ENCODE data around the gene SATB1. TPM values are rescaled to one million over a fixed set of nuclear protein-coding genes. Genes with fewer than 3 reads are reported as not detected.

The SATB1 gene
- total and polyA plus RNA-seq, 2 of the 4 experiments (the other 2 are of a cell fraction) = 7.5 to 10.7 TPM

DNA sequence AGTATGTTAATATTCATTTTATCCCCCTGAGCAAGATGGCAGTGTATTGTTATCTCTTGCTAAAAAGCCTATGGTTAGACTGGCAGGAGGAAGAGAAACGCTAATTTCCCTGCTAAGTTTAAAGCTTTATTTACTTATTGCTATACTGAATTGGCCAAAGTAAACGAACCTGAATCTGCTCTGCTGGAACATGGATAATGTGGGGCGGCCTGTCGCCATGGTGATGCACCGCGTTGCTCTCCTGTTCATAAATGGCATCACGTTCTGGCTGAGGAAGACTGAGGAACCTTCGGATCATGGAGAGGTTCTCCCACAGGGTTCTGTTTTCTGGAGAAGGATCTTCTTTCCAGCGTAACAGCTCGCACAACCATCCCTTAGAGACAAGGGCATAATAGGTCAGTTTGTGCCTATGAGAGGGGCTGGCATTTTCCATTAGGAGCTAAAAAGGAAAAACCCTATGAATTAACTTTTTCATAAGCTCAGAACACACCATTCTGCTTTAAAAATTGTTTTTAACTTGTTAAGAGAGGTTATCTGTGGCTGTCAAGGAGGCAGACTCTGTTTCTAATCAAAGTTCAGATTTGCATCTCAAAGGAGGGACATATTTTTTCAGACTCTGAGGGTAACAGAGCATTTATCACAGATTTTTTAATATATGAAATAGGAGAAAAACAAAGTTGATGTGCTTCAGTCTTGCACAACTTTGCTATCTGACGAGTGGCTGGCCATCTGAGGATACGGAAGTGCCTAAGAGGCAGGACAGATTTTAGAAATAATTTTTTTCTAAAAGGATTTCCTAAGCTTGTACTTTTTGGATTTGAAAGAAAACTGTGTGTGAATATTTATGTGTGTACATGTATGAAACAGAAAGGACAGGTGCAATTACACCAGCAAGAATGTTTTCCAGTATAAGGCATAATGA lies 73.1 kb downstream of the SATB1 start:
- intact Hi-C loops (cut with micrococcal nuclease) (no loop called here), in situ Hi-C loops (cut with MboI; ENCODE audit: low sequenced_read_pairs) (no loop called here), dilution Hi-C loops (cut with HindIII; ENCODE audit: low sequenced_read_pairs, unreplicated experiment) (no loop called here)
- no peak overlapping the region for H2BK120ac ChIP-seq (ENCODE audit: low read depth, low read length)
- no peaks in the 10 kb centered on the region for H3K79me1 ChIP-seq (ENCODE audit: low read depth in 1 of 2, low read length in 2 of 2)
- no peaks in the 10 kb centered on the region for H3K9me3 ChIP-seq (ENCODE audit: control insufficient read depth, insufficient read depth, low read length)
- H3K56ac ChIP-seq (ENCODE audit: extremely low read depth, insufficient read depth, low read length) = no peak overlapping the region
- H4K91ac ChIP-seq (ENCODE audit: insufficient read depth, low read depth, low read length) = no peak overlapping the region
- H2BK5ac ChIP-seq (ENCODE audit: low read depth, low read length, poor library complexity, severe bottlenecking) = no peak overlapping the region
- no peak overlapping the region for H2AK9ac ChIP-seq (replicated peaks; ENCODE audit: low read depth, low read length, poor library complexity)
- no peaks in the 10 kb centered on the region for H4K20me1 ChIP-seq (ENCODE audit: insufficient read depth, low read length)
- H3K4me3 ChIP-seq (ENCODE audit: insufficient read depth, low read depth, low read length) = no peak overlapping the region
- no peaks in the 10 kb centered on the region for H3K27me3 ChIP-seq (ENCODE audit: control insufficient read depth, insufficient read depth, low read length)
- H2BK20ac ChIP-seq (ENCODE audit: low read depth, low read length) = no peak overlapping the region
- 93% methylated on average over 3 of the region's 12 CpGs; no CpG with 5 or more reads in 1 of the 2 experiments for WGBS, 2 experiments (ENCODE audit: extremely low coverage in 2 of 2, insufficient read length in 1 of 2)
- no TSS peak for BruUV-seq (replicated peaks)
- H3K23ac ChIP-seq (ENCODE audit: low read depth, low read length) = no peak overlapping the region
- DNase-seq (no peak), ATAC-seq (ENCODE audit: low read depth) (no peak)
- no peak overlapping the region for H2AK5ac ChIP-seq (ENCODE audit: low read depth, low read length)
- H4K8ac ChIP-seq (ENCODE audit: low read depth in 2 of 2, low read length in 2 of 2) = no peak overlapping the region
- POLR2A ChIA-PET (ENCODE audit: unreplicated experiment) = no interaction called here
- TF ChIP-seq USF2 (IDR thresholded peaks at IDR 0.05; ENCODE audit: low read depth, low read length) (no peak), NFE2L2 (IDR thresholded peaks at IDR 0.05; ENCODE audit: low read depth, low read length) (no peak), MXI1 (IDR thresholded peaks at IDR 0.05; ENCODE audit: borderline replicate concordance, low read depth, low read length) (no peak), RCOR1 (IDR thresholded peaks at IDR 0.05; ENCODE audit: insufficient replicate concordance, low read length) (no peak), MAFK (IDR thresholded peaks at IDR 0.05; ENCODE audit: low read depth, low read length) (no peak), BHLHE40 (IDR thresholded peaks at IDR 0.05; ENCODE audit: low read depth, low read length) (no peak), CHD1 (IDR thresholded peaks at IDR 0.05; ENCODE audit: low read depth, low read length) (no peak), CEBPB (IDR thresholded peaks at IDR 0.05; ENCODE audit: low read depth, low read length) (no peak), POLR2A (IDR thresholded peaks at IDR 0.05; ENCODE audit: low read depth, low read length) (no peak), SMC3 (IDR thresholded peaks at IDR 0.05; ENCODE audit: low read depth, low read length) (no peak), FOS (IDR thresholded peaks at IDR 0.05; ENCODE audit: low read depth, low read length) (no peak), RFX5 (IDR thresholded peaks at IDR 0.05; ENCODE audit: low read depth, low read length) (no peak)
- TF ChIP-seq, protein P1, sequence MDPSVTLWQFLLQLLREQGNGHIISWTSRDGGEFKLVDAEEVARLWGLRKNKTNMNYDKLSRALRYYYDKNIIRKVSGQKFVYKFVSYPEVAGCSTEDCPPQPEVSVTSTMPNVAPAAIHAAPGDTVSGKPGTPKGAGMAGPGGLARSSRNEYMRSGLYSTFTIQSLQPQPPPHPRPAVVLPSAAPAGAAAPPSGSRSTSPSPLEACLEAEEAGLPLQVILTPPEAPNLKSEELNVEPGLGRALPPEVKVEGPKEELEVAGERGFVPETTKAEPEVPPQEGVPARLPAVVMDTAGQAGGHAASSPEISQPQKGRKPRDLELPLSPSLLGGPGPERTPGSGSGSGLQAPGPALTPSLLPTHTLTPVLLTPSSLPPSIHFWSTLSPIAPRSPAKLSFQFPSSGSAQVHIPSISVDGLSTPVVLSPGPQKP (IDR thresholded peaks at IDR 0.05; ENCODE audit: borderline replicate concordance, low read depth, low read length) = no peak
- TF ChIP-seq, protein P2, sequence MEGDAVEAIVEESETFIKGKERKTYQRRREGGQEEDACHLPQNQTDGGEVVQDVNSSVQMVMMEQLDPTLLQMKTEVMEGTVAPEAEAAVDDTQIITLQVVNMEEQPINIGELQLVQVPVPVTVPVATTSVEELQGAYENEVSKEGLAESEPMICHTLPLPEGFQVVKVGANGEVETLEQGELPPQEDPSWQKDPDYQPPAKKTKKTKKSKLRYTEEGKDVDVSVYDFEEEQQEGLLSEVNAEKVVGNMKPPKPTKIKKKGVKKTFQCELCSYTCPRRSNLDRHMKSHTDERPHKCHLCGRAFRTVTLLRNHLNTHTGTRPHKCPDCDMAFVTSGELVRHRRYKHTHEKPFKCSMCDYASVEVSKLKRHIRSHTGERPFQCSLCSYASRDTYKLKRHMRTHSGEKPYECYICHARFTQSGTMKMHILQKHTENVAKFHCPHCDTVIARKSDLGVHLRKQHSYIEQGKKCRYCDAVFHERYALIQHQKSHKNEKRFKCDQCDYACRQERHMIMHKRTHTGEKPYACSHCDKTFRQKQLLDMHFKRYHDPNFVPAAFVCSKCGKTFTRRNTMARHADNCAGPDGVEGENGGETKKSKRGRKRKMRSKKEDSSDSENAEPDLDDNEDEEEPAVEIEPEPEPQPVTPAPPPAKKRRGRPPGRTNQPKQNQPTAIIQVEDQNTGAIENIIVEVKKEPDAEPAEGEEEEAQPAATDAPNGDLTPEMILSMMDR (conservative IDR thresholded peaks at IDR 0.05; ENCODE audit: low read depth, low read length) = no peak
- no peak overlapping the region for H4K5ac ChIP-seq (ENCODE audit: low read depth, low read length)
- no peaks in the 10 kb centered on the region for H3K9me1 ChIP-seq (ENCODE audit: insufficient read depth, low read length)
- no peak overlapping the region for H2AFZ ChIP-seq (replicated peaks; ENCODE audit: low read length, poor library complexity)
- H3K4ac ChIP-seq (ENCODE audit: low read depth, low read length) = no peak overlapping the region
- H2BK15ac ChIP-seq (ENCODE audit: low read depth, low read length) = no peak overlapping the region
- no peaks in the 10 kb centered on the region for H3K4me1 ChIP-seq (ENCODE audit: control insufficient read depth, insufficient read depth, low read length)
- no peak overlapping the region for H3K9ac ChIP-seq (ENCODE audit: low read depth, low read length)
- H3K27ac ChIP-seq (ENCODE audit: insufficient read depth, low read length) = no peak overlapping the region
- peaks cover 4% of the 10 kb centered on the region; the same call in 1 of the 2 replicates for H3K36me3 ChIP-seq (ENCODE audit: control insufficient read depth, insufficient read depth, low read length)
- no peak overlapping the region for H3K4me2 ChIP-seq (ENCODE audit: low read depth, low read length)
- H3K18ac ChIP-seq (ENCODE audit: low read depth, low read length) = no peak overlapping the region
- H3K14ac ChIP-seq (replicated peaks; ENCODE audit: low read depth, low read length) = no peak overlapping the region
- CTCF ChIA-PET = interaction anchor here (1.0 kb wide), 1 partner anchor 22 kb away, joined by 3 read pairs; no protein-coding TSS in a partner anchor

All from IMR-90 (cell line).